ENCODE results near the gene UGT2B11.
"Not testable (repeated sequence)": the region's sequence is repeated elsewhere in the genome, so short reads cannot be mapped to it uniquely, and the experiment has no call there.

Gene UGT2B11

DNA sequence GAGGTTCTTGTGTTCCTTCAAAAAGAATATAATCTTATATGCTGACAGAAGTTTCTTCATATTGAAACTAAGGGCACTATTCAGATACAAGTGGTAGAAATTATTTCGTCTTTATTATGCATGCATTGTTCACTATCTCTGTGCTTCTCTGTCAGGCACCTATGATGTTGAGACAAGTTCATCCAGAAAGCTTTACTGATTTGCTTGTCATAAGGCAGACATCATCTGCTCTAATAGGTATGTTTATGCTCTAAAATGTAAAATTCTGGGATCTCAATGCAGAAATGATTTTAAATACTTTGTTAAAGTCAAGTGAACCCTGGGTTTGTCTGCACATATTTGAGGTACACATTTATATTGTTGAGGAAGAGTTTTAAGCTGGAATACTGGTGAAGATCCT lies 3.6 kb downstream of the UGT2B11 start:
- H3K27ac ChIP-seq, result no peak overlapping the region
- TF ChIP-seq, protein P1, sequence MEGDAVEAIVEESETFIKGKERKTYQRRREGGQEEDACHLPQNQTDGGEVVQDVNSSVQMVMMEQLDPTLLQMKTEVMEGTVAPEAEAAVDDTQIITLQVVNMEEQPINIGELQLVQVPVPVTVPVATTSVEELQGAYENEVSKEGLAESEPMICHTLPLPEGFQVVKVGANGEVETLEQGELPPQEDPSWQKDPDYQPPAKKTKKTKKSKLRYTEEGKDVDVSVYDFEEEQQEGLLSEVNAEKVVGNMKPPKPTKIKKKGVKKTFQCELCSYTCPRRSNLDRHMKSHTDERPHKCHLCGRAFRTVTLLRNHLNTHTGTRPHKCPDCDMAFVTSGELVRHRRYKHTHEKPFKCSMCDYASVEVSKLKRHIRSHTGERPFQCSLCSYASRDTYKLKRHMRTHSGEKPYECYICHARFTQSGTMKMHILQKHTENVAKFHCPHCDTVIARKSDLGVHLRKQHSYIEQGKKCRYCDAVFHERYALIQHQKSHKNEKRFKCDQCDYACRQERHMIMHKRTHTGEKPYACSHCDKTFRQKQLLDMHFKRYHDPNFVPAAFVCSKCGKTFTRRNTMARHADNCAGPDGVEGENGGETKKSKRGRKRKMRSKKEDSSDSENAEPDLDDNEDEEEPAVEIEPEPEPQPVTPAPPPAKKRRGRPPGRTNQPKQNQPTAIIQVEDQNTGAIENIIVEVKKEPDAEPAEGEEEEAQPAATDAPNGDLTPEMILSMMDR (conservative IDR thresholded peaks at IDR 0.05), result no peak

DNA sequence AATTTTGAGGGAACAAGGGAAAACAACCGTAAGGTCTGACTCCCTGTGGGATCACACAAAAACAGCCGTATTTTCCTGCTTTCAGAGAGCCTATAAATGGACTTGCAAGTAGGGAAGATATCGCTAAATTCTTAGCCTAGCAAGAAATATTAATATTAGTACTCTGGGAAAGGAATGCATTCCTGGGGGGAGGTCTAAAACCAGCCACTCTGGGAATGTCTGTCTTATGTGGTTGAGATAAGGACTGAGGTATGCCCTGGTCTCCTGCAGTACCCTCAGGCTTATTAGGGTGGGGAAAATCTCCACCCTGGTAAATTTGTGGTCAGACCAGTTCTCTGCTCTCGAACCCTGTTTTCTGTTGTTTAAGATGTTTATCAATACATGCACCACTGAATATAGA lies 16.0 kb downstream of the UGT2B11 start:
- H3K27ac ChIP-seq, result not testable (repeated sequence)

DNA sequence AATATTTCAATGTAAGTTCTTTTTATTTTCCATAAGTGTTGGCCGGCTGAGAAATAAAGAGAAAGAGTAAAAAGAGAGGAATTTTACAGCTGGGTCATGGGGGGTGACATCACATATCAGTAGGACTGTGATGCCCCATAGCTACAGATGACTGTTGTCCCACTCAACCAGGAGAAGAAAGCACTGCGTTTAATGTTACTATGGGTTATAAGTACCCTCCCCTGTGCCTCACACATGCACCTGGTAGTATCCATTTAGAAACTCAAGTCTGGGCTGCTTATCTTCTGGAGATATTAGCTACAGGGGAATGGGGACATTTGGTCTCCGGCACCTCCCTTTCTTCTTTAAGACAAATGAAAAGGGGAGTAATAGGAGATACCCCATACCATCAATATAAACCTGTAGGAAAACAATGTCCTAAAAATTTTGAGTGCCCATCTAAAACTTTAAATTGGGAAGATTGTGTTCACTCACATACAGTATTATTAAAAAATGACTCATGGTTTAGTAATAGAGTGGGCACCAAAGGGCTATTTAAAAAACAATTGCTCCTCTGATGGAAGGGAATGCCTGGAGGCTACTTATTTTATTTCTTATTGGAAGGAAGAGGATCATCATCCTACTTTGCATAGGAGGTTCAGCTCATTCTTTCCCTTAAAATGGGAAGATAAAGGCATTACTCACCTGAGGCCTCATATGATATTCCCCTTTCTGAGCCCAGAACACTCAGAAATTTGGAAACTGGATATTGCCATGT lies 18.2 kb downstream of the UGT2B11 start:
- no peak overlapping the region for H3K27ac ChIP-seq
- TF ChIP-seq, protein P1 (conservative IDR thresholded peaks at IDR 0.05), result no peak

DNA sequence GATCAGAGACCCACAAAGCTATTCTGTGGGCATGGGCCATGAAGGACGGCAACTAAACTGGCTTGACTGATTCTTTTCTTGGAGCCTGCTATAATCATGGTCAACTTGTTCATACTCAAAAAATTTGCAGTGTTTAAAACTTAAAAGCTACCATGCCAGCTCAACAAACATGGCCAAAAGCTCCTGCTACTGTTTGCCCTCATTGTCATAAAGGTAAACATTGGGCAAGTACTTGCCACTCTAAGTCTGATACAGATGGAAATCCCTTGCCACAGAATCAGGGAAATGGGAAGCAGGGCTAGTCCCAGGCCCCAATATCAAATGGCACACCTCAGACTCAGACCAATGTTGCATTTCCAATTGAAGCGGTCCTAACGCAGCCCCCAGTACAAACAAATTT lies 20.4 kb downstream of the UGT2B11 start:
- TF ChIP-seq, protein P1 (conservative IDR thresholded peaks at IDR 0.05), result no peak
- no peak overlapping the region for H3K27ac ChIP-seq

DNA sequence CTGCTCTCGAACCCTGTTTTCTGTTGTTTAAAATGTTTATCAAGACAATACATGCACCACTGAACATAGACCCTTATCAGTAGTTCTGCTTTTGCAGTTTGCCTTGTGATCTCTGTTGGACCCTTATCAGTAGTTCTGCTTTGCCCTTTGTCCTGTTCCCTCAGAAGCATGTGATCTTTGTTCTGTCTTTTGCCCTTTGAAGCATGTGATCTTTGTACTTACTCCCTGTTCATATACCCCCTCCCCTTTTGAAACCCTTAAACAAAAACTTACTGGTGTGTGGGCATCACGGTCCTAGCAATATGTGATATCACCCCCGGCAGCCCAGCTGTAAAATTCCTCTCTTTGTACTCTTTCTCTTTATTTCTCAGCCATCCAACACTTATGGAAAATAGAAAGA lies 22.6 kb downstream of the UGT2B11 start:
- H3K27ac ChIP-seq, result not testable (repeated sequence)

DNA sequence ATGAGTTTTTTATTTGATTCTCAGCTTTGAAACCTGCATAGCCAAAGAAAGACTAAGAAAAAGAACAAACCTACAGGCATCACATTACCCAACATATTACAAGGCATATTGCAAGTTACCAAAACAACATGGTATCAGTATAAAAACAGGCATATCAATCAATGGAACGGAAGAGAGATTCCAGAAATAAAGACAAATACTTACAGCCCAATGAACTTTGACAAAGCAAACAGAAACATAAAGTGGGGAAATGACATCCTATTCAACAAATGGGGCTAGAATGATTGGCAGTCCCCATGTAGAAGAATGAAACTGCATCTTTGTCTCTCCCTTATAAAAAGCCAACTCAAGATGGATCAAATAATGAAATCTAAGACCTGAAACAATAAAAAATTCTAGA lies 23.9 kb downstream of the UGT2B11 start:
- H3K27ac ChIP-seq, result not testable (repeated sequence)

DNA sequence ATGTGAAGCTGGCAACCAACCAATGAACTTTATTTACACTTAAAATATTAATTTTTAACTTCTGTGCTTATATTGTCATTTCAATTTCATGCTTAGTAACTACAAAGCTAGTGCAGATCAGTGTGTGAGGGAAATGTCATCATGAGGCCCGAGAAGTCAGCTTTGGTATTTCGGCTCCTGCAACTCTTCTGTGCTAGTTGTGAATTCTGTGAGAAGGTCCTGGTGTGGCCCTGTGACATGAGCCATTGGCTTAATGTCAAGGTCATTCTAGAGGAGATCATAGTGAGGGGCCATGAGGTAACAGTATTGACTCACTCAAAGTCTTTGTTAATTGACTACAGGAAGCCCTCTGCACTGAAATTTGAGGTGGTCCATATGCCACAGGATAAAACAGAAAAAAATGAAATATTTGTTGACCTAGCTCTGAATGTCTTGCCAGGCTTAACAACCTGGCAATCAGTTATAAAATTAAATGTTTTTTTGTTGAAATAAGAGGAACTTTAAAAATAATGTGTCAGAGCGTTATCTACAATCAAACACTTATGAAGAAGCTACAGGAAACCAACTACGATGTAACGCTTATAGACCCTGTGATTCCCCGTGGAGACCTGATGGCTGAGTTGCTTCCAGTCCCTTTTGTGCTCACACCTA lies 32.9 kb downstream of the UGT2B11 start:
- H3K27ac ChIP-seq, result not testable (repeated sequence)

DNA sequence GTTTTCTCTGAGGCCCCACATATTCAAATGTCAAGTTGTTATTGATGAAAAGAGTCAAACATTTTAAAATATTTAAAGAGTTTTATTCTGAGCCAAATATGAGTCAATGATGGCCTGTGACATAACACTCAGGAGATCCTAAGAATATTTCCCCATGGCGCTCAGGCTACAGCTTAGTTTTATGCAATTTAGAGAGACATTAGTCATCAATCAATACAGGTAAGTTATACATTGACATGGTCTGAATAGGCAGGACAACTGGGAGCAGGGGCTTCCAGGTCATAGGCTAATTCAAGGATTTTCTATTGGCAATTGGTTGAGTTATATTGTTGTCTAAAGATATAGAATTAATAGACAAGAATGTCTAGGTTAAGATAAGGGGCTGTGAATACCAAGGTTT lies 34.7 kb downstream of the UGT2B11 start:
- H3K27ac ChIP-seq, result not testable (repeated sequence)

DNA sequence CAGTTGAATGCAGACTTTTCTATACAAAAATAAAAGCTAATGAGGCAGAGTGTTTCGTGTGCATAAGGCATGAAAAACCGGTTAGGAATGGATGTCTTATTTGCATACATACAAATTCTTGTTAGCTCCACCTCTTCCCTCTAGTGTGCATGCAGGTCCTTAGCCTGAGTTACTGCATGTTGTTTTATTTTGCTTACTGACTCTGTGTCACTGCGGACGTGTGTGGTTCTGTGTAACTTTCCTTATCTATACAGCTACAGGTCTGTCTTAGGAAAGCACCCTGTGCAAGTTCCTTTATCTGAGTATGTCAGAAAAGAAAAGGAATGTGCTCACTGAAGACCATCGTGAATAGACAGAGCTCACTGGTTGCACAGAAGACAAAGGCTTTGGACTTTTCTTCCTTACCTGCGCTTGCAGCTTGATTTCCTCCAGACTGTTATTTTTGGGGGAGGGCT lies 35.8 kb downstream of the UGT2B11 start:
- peak overlapping the region; percentile 12; the same call in 1 of the 2 replicates for H3K27ac ChIP-seq

DNA sequence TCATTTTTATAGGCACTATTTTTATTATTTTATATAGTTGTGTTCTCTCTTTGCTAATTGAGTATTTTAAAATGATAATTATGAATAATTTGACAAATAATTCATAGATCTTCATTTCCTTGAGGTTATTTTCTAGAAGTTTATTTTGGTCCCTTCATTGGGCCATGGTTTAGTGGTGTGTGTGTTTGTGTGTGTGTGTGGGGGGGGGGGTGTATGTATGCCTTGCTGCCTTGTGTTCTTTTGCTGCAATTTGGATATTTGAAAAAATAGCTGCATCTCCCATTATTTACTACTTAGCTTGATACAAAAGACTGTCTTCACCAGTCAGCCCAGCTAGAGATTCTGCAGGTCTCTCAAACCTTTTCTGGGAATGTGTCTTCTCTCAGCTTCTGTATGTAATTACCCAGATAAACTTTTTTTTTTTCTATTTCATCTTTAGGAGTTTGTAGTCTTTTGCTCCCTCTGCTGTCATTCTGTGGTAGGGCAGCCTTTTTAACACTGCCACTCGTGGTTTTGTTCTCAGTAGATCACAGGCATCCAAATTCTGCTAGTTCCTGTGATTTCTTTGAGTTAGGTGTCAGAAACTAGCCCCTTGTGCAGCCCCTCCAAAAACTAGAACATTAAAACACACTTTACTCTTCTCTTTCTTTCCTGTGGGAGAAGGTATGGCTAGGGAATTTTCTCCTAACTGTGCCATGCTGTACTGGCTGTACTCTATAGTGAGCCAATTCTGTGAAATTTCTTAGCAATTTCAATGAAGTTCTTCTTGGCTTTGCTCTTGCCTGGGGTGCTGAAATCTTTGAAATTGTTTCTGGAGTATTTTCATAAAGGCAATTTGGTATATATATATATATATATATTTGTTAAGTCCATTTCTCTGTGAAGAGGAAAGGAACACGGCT lies 44.1 kb downstream of the UGT2B11 start:
- H3K27ac ChIP-seq, result not testable (repeated sequence)
- TF ChIP-seq, protein P1 (conservative IDR thresholded peaks at IDR 0.05), result peak; percentile 74

DNA sequence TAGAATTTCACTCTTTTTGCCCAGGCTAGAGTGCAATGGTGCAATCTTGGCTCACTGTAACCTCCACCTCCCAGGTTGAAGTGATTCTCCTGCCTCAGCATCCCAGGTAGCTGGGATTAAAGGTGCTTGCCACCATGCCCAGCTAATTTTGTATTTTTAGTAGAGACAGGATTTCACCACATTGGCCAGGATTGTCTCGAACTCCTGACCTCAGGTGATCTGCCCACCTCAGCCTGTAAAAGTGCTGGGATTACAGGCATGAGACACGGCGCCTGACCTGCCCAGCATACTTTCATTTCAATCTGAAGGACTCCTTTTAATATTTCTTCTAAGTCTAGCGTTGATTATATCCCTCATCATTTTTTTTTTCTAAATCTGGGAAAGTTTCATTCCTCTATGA lies 45.4 kb downstream of the UGT2B11 start:
- H3K27ac ChIP-seq, result not testable (repeated sequence)

All from VCaP (cell line).